IMR-90 (cell line): ENCODE data around the gene MIA2. TPM values are rescaled to one million over a fixed set of nuclear protein-coding genes. Genes with fewer than 3 reads are reported as not detected.

Experiments
- ATAC-seq: fragments of 200-7000 bp; cut with Tn5 transposase; 2 replicates; pipeline ENCODE4 v1.9.1; 2020; ENCODE audit warnings: low read depth, mild to moderate bottlenecking, moderate library complexity
- BruUV-seq: library from RNA; stranded (reverse); fragments of 400-500 nt; replicated peaks from 2 replicates; lab custom pipeline; 2021; lab: Mats Ljungman, UMichigan
- CTCF ChIA-PET: fragments of 300-600 bp; formaldehyde crosslinking; extraction: SDS; loops from one replicate; lab custom pipeline; 2021; ENCODE audit warnings: antibody characterized with exemption; lab: Yijun Ruan, JAX
- POLR2A ChIA-PET: fragments of 300-600 bp; sonication (Branson Sonifier 250); formaldehyde crosslinking; loops from one replicate; lab custom pipeline; 2022; ENCODE audit warnings: antibody characterized with exemption; ENCODE audit not compliant: unreplicated experiment; lab: Charles Lee
- DNase-seq: peaks from one replicate; pipeline ENCODE4 v3.0.0; 2013
- H2AFZ ChIP-seq: replicated peaks from 2 replicates; pipeline ENCODE3; 2013; ENCODE audit warnings: low read length, mild to moderate bottlenecking; ENCODE audit not compliant: poor library complexity
- H2AK5ac ChIP-seq: 2 replicates; pipeline ENCODE4 v1.6.1; 2013; ENCODE audit warnings: low read depth, low read length, inconsistent platforms
- H2AK9ac ChIP-seq: replicated peaks from 2 replicates; pipeline ENCODE3; 2013; ENCODE audit warnings: mild to moderate bottlenecking, low read depth, low read length, moderate library complexity; ENCODE audit not compliant: poor library complexity
- H2BK120ac ChIP-seq: 2 replicates; pipeline ENCODE4 v1.6.1; 2013; ENCODE audit warnings: low read depth, low read length, inconsistent platforms
- H2BK15ac ChIP-seq: 3 replicates; pipeline ENCODE4 v1.6.1; 2013; ENCODE audit warnings: low read depth, low read length, inconsistent platforms
- H2BK20ac ChIP-seq: 2 replicates; pipeline ENCODE4 v1.6.1; 2013; ENCODE audit warnings: low read depth, mild to moderate bottlenecking, inconsistent platforms, low read length, moderate library complexity
- H2BK5ac ChIP-seq: 2 replicates; pipeline ENCODE4 v1.6.1; 2013; ENCODE audit warnings: mild to moderate bottlenecking, low read depth, low read length, inconsistent platforms; ENCODE audit not compliant: poor library complexity, severe bottlenecking
- H3K14ac ChIP-seq: replicated peaks from 2 replicates; pipeline ENCODE4 v1.6.1; 2013; ENCODE audit warnings: low read depth, low read length, inconsistent platforms
- H3K18ac ChIP-seq: 2 replicates; pipeline ENCODE4 v1.6.1; 2013; ENCODE audit warnings: low read depth, low read length, control low read depth
- H3K23ac ChIP-seq: 2 replicates; pipeline ENCODE4 v1.6.1; 2013; ENCODE audit warnings: low read depth, low read length, inconsistent platforms
- H3K27ac ChIP-seq: 2 replicates; pipeline ENCODE4 v1.5.1; 2013; ENCODE audit warnings: mild to moderate bottlenecking, control low read depth, low read length; ENCODE audit not compliant: insufficient read depth
- H3K27me3 ChIP-seq: 2 replicates; pipeline ENCODE4 v1.6.1; 2013; ENCODE audit warnings: low read length; ENCODE audit not compliant: control insufficient read depth, insufficient read depth
- H3K36me3 ChIP-seq: 2 replicates; pipeline ENCODE4 v1.6.1; 2013; ENCODE audit warnings: low read length, mixed read lengths; ENCODE audit not compliant: control insufficient read depth, insufficient read depth
- H3K4ac ChIP-seq: 2 replicates; pipeline ENCODE4 v1.6.1; 2013; ENCODE audit warnings: low read depth, low read length, inconsistent platforms
- H3K4me1 ChIP-seq: 2 replicates; pipeline ENCODE4 v1.6.1; 2013; ENCODE audit warnings: low read length, mixed read lengths; ENCODE audit not compliant: control insufficient read depth, insufficient read depth
- H3K4me2 ChIP-seq: 2 replicates; pipeline ENCODE4 v1.6.1; 2013; ENCODE audit warnings: low read depth, mild to moderate bottlenecking, control low read depth, low read length, moderate library complexity
- H3K4me3 ChIP-seq: 2 replicates; pipeline ENCODE4 v1.5.1; 2013; ENCODE audit warnings: low read depth, mild to moderate bottlenecking, control low read depth, low read length, moderate library complexity; ENCODE audit not compliant: insufficient read depth
- H3K56ac ChIP-seq: 2 replicates; pipeline ENCODE4 v1.6.1; 2013; ENCODE audit warnings: low read length, inconsistent platforms; ENCODE audit not compliant: insufficient read depth; ENCODE audit errors: extremely low read depth
- H3K79me1 ChIP-seq, 2 experiments: 2 replicates each; pipeline ENCODE4 v1.6.1; 2013; ENCODE audit warnings: low read length in 2 of 2, inconsistent platforms in 1 of 2, low read depth in 1 of 2
- H3K9ac ChIP-seq: 2 replicates; pipeline ENCODE4 v1.6.1; 2013; ENCODE audit warnings: low read depth, low read length, control low read depth
- H3K9me1 ChIP-seq: 2 replicates; pipeline ENCODE4 v1.6.1; 2013; ENCODE audit warnings: low read length, inconsistent platforms; ENCODE audit not compliant: insufficient read depth
- H3K9me3 ChIP-seq: 2 replicates; pipeline ENCODE4 v1.6.1; 2013; ENCODE audit warnings: low read length; ENCODE audit not compliant: control insufficient read depth, insufficient read depth
- H4K20me1 ChIP-seq: 2 replicates; pipeline ENCODE4 v1.6.1; 2013; ENCODE audit warnings: low read length, inconsistent platforms; ENCODE audit not compliant: insufficient read depth
- H4K5ac ChIP-seq: 2 replicates; pipeline ENCODE4 v1.6.1; 2013; ENCODE audit warnings: mild to moderate bottlenecking, low read depth, low read length, control low read depth
- H4K8ac ChIP-seq, 2 experiments: 2 replicates each; pipeline ENCODE4 v1.6.1; 2013; ENCODE audit warnings: low read depth in 2 of 2, low read length in 2 of 2, control low read depth in 1 of 2, inconsistent platforms in 1 of 2
- H4K91ac ChIP-seq: 2 replicates; pipeline ENCODE4 v1.6.1; 2013; ENCODE audit warnings: low read depth, low read length, inconsistent platforms; ENCODE audit not compliant: insufficient read depth
- BHLHE40 ChIP-seq: fragments of 150-350 bp; IDR thresholded peaks from 2 replicates; pipeline ENCODE4 v1.6.1; 2016; ENCODE audit warnings: mild to moderate bottlenecking, low read depth, low read length
- CEBPB ChIP-seq: IDR thresholded peaks from 2 replicates; pipeline ENCODE4 v1.6.1; 2012; ENCODE audit warnings: low read depth, low read length, improper control_type of control experiment
- CHD1 ChIP-seq: IDR thresholded peaks from 2 replicates; pipeline ENCODE4 v1.6.1; 2012; ENCODE audit warnings: low read depth, low read length, improper control_type of control experiment
- MAFK ChIP-seq: IDR thresholded peaks from 2 replicates; pipeline ENCODE4 v1.6.1; 2012; ENCODE audit warnings: low read depth, low read length, improper control_type of control experiment
- RCOR1 ChIP-seq: IDR thresholded peaks from 2 replicates; pipeline ENCODE4 v1.6.1; 2012; ENCODE audit warnings: mild to moderate bottlenecking, low read length, improper control_type of control experiment; ENCODE audit not compliant: insufficient replicate concordance
- RFX5 ChIP-seq: IDR thresholded peaks from 2 replicates; pipeline ENCODE4 v1.8.0; 2012; ENCODE audit warnings: low read depth, mild to moderate bottlenecking, low read length, moderate library complexity
- WGBS, 2 experiments: methylation state at CpG; one replicate each; pipeline versions ENCODE4 v1.1.5 to v1.1.7; 2013; ENCODE audit warnings: missing lambda C conversion rate in 2 of 2; ENCODE audit not compliant: insufficient read length in 1 of 2; ENCODE audit errors: extremely low coverage in 2 of 2; 5-methylcytosine and 5-hydroxymethylcytosine counted together
- dilution Hi-C: fragments of 300-500 bp; cut with HindIII; formaldehyde crosslinking; loops from one replicate; pipeline ENCODE4 v1.14.3; 2018; ENCODE audit warnings: low sequenced_read_pairs; ENCODE audit not compliant: unreplicated experiment
- in situ Hi-C: fragments of 300-500 bp; cut with MboI; formaldehyde crosslinking; loops from 3 replicates; pipeline ENCODE4 v1.14.3; 2019; ENCODE audit warnings: low sequenced_read_pairs, inconsistent platforms, mixed read lengths
- intact Hi-C: fragments of 100-400 bp; cut with micrococcal nuclease; formaldehyde crosslinking; loops from 2 replicates; pipeline ENCODE4 v1.10.0; 2022
- polyA plus RNA-seq, 3 experiments: library from polyadenylated mRNA; depleted of rRNA; stranded (reverse); fragments of >200 nt; gene quantifications; 2 replicates each; pipeline ENCODE4 v1.2.3, GENCODE V29; 2012; ENCODE audit warnings: low replicate concordance in 1 of 3
- total RNA-seq: library from RNA; depleted of rRNA; stranded (reverse); fragments of >200 nt; gene quantifications from 2 replicates; pipeline ENCODE4 v1.2.3, GENCODE V29; 2012
- TF ChIP-seq, protein P1 (sequence below): fragments of 150-350 bp; IDR thresholded peaks from 2 replicates; pipeline ENCODE4 v1.6.1; 2016; ENCODE audit warnings: low read depth, mild to moderate bottlenecking, low read length, moderate library complexity, borderline replicate concordance

Gene MIA2
- total and polyA plus RNA-seq, 2 of the 4 experiments (the other 2 are of a cell fraction): 3.9 to 6.8 TPM

DNA sequence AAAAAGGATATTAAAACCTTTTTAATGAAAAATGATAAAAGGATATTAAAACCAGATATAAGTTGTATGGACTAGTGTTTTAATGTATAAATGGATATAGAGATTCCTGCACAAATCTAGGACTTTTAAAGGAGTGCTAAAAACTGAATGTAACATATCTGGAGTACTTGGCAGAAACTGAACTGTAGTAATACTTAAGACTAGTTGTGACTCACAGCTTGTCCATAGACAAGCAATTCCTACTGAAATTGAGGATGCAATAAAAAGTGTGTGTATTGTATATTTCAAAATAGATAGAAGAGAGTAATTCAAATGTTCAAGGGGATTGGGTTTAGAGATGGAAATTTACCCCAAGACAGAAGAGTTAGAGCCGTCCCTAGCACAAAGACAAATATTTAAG is 138.9 kb downstream of the MIA2 start:
- peak; percentile 67 for DNase-seq
- no peak overlapping the region for H3K14ac ChIP-seq
- H3K79me1 ChIP-seq: 0 out of 4 replicates have a peak, but pooled peaks cover 0 to 5% of the 10 kb centered on the region in 2 experiments
- no peak overlapping the region for H2AFZ ChIP-seq
- no peak overlapping the region for H4K5ac ChIP-seq
- no peak overlapping the region for H2BK120ac ChIP-seq
- ChIA-PET POLR2A (no interaction called here), CTCF (no interaction called here)
- BruUV-seq: no TSS peak
- no peak overlapping the region for H2BK5ac ChIP-seq
- H3K9ac ChIP-seq: no peak overlapping the region
- H2BK20ac ChIP-seq: no peak overlapping the region
- no peak for TF ChIP-seq CEBPB
- TF ChIP-seq RCOR1: no peak
- no peak for TF ChIP-seq RFX5
- no peak for TF ChIP-seq CHD1
- TF ChIP-seq BHLHE40: no peak
- TF ChIP-seq MAFK: no peak
- TF ChIP-seq, protein P1, sequence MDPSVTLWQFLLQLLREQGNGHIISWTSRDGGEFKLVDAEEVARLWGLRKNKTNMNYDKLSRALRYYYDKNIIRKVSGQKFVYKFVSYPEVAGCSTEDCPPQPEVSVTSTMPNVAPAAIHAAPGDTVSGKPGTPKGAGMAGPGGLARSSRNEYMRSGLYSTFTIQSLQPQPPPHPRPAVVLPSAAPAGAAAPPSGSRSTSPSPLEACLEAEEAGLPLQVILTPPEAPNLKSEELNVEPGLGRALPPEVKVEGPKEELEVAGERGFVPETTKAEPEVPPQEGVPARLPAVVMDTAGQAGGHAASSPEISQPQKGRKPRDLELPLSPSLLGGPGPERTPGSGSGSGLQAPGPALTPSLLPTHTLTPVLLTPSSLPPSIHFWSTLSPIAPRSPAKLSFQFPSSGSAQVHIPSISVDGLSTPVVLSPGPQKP: no peak
- no peak overlapping the region for H4K8ac ChIP-seq
- dilution Hi-C loops: no loop called here
- H3K4ac ChIP-seq: no peak overlapping the region
- in situ Hi-C loops: loop anchor here (5.0 kb wide), 1 partner anchor 260 kb away; the partner anchor contains the start of gene GEMIN2
- intact Hi-C loops: no loop called here
- H3K27me3 ChIP-seq: no peaks in the 10 kb centered on the region
- H3K4me1 ChIP-seq: peaks cover 7% of the 10 kb centered on the region; the same call in 1 of the 2 replicates
- H3K23ac ChIP-seq: no peak overlapping the region
- H3K27ac ChIP-seq: no peak overlapping the region
- no peak overlapping the region for H3K4me2 ChIP-seq
- H3K36me3 ChIP-seq: peaks cover 3% of the 10 kb centered on the region
- no peaks in the 10 kb centered on the region for H3K9me3 ChIP-seq
- H2AK9ac ChIP-seq: no peak overlapping the region
- H4K20me1 ChIP-seq: no peaks in the 10 kb centered on the region
- H3K56ac ChIP-seq: no peak overlapping the region
- peaks cover 4% of the 10 kb centered on the region; the same call in 1 of the 2 replicates for H3K9me1 ChIP-seq
- H2AK5ac ChIP-seq: no peak overlapping the region
- H2BK15ac ChIP-seq: no peak overlapping the region
- H3K18ac ChIP-seq: no peak overlapping the region
- no peak overlapping the region for H4K91ac ChIP-seq
- H3K4me3 ChIP-seq: no peak overlapping the region
- peak; percentile 35; the same call in 1 of the 2 replicates for ATAC-seq
- no CpG with 5 or more reads among the region's 1 CpG for WGBS, 2 experiments
